Smooth muscle cell (in vitro differentiated cells): ENCODE data around the gene EXOC6B. TPM values are rescaled to one million over a fixed set of nuclear protein-coding genes. Genes with fewer than 3 reads are reported as not detected.
"Not testable (repeated sequence)": the region's sequence is repeated elsewhere in the genome, so short reads cannot be mapped to it uniquely, and the experiment has no call there.

Experiments
- DNase-seq: peaks from one replicate; lab custom pipeline; 2025; ENCODE audit not compliant: unreplicated experiment; lab: John Stamatoyannopoulos, UW
- H2AFZ ChIP-seq: fragments of 200-600 bp; sonication (generic); 2 replicates; pipeline ENCODE4 v1.6.0; 2016; ENCODE audit warnings: antibody characterized with exemption, low read depth, mild to moderate bottlenecking
- H3F3A ChIP-seq: fragments of 200-600 bp; sonication (generic); 2 replicates; pipeline ENCODE4 v1.6.0; 2017; ENCODE audit warnings: antibody characterized with exemption, low read depth
- H3K27ac ChIP-seq: fragments of 200-600 bp; sonication (generic); 2 replicates; pipeline ENCODE4 v1.5.1; 2016; ENCODE audit warnings: low read depth, mild to moderate bottlenecking
- H3K27me3 ChIP-seq: fragments of 200-600 bp; sonication (generic); 2 replicates; pipeline ENCODE4 v1.6.1; 2016; ENCODE audit warnings: low read depth, mild to moderate bottlenecking
- H3K36me3 ChIP-seq: fragments of 200-600 bp; sonication (generic); 2 replicates; pipeline ENCODE4 v1.5.1; 2016; ENCODE audit warnings: low read depth
- H3K4me1 ChIP-seq: fragments of 200-600 bp; sonication (generic); 2 replicates; pipeline ENCODE4 v1.5.1; 2016; ENCODE audit warnings: low read depth
- H3K4me2 ChIP-seq: fragments of 200-600 bp; sonication (generic); 2 replicates; pipeline ENCODE4 v1.6.0; 2016; ENCODE audit warnings: mild to moderate bottlenecking
- H3K4me3 ChIP-seq: fragments of 200-600 bp; sonication (generic); 2 replicates; pipeline ENCODE4 v1.5.1; 2016; ENCODE audit warnings: mild to moderate bottlenecking
- H3K79me2 ChIP-seq: fragments of 200-600 bp; sonication (generic); 2 replicates; pipeline ENCODE4 v1.6.0; 2016; ENCODE audit warnings: low read depth, mild to moderate bottlenecking
- H3K9ac ChIP-seq: fragments of 200-600 bp; sonication (generic); 2 replicates; pipeline ENCODE4 v1.6.0; 2016; ENCODE audit warnings: low read depth
- H3K9me3 ChIP-seq: fragments of 200-600 bp; sonication (generic); replicated peaks from 2 replicates; pipeline ENCODE4 v1.5.1; 2016; ENCODE audit warnings: low read depth
- H4K20me1 ChIP-seq: fragments of 200-600 bp; sonication (generic); 2 replicates; pipeline ENCODE4 v1.6.0; 2016; ENCODE audit warnings: low read depth
- CTCF ChIP-seq: fragments of 200-600 bp; sonication (generic); IDR thresholded peaks from 2 replicates; pipeline ENCODE4 v1.5.1; 2017; ENCODE audit warnings: borderline replicate concordance, mild to moderate bottlenecking, antibody characterized with exemption; ENCODE audit not compliant: insufficient read depth, poor library complexity, severe bottlenecking
- WGBS: methylation state at CpG from one replicate; pipeline ENCODE4 v1.1.7; 2016; ENCODE audit warnings: low lambda C conversion rate; 5-methylcytosine and 5-hydroxymethylcytosine counted together
- polyA plus RNA-seq: library from polyadenylated mRNA; unstranded; fragments of >200 nt; fragmentation: Nextera tagmentation; extraction: Ambion mirVana; gene quantifications from 2 replicates; pipeline ENCODE4 v1.2.1, GENCODE V29; 2016
- total RNA-seq: library from RNA; depleted of rRNA; stranded (reverse); fragments of >200 nt; gene quantifications from 2 replicates; pipeline ENCODE4 v1.2.3, GENCODE V29; 2014

The EXOC6B gene
- total and polyA plus RNA-seq, 2 experiments from 2014 or later = 6.9 to 19.7 TPM

DNA sequence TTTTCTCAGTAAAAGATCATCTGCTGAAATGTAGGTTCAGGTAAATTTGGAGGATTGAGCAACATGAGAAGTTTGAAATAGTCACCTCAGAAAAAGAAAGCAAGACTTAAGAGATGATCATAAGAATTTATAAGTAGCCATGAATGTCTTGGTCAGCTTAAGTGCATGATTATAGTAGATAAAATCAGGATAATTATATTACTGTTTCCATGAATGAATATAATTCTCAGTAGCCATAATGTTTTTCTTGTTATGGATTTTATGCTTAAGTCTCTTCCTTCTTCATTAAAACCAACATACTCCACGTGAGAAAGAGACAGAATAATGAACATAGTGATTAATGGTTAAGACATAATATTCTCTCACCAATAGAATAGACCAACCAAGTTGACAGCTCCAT lies 223.7 kb downstream of the EXOC6B start:
- no peak for DNase-seq
- Histone ChIP-seq H3K27ac (no peak overlapping the region), H3K36me3 (no peaks in the 10 kb centered on the region), H4K20me1 (peaks cover 71% of the 10 kb centered on the region), H3K4me3 (no peak overlapping the region), H3K9me3 (no peaks in the 10 kb centered on the region), H3K9ac (no peak overlapping the region), H3K27me3 (no peaks in the 10 kb centered on the region), H3K4me1 (no peaks in the 10 kb centered on the region), H3F3A (no peaks in the 10 kb centered on the region), H3K79me2 (peaks cover 4% of the 10 kb centered on the region), H3K4me2 (no peak overlapping the region), H2AFZ (no peak overlapping the region)
- WGBS = 93% methylated on average over 1 of the region's 1 CpG
- no peak for TF ChIP-seq CTCF

GRCh38 chr2:72583836-72584235 lies 242.0 kb downstream of the EXOC6B start:
- H4K20me1 ChIP-seq = peaks cover 71% of the 10 kb centered on the region
- not testable (repeated sequence) for H2AFZ ChIP-seq, H3K27ac ChIP-seq, DNase-seq, H3K9ac ChIP-seq, H3K36me3 ChIP-seq, H3K4me2 ChIP-seq, H3K4me1 ChIP-seq, H3K79me2 ChIP-seq, H3F3A ChIP-seq, H3K4me3 ChIP-seq, H3K27me3 ChIP-seq, H3K9me3 ChIP-seq
- 95% methylated on average over 4 of the region's 4 CpGs for WGBS

GRCh38 chr2:72583376-72583775 lies 242.5 kb downstream of the EXOC6B start:
- peaks cover 5% of the 10 kb centered on the region for H3K79me2 ChIP-seq
- H3K4me2 ChIP-seq = no peak overlapping the region
- H3K27ac ChIP-seq = no peak overlapping the region
- H3K36me3 ChIP-seq = no peaks in the 10 kb centered on the region
- no peaks in the 10 kb centered on the region for H3K27me3 ChIP-seq
- WGBS = 91% methylated on average over 1 of the region's 1 CpG
- H3K9me3 ChIP-seq = no peaks in the 10 kb centered on the region
- DNase-seq = no peak
- H3F3A ChIP-seq = no peaks in the 10 kb centered on the region
- TF ChIP-seq CTCF = no peak
- no peak overlapping the region for H3K9ac ChIP-seq
- no peak overlapping the region for H2AFZ ChIP-seq
- H4K20me1 ChIP-seq = peaks cover 75% of the 10 kb centered on the region
- no peak overlapping the region for H3K4me3 ChIP-seq
- H3K4me1 ChIP-seq = no peaks in the 10 kb centered on the region

GRCh38 chr2:72581560-72582181 lies 244.2 kb downstream of the EXOC6B start:
- peaks cover 4% of the 10 kb centered on the region for H3K4me1 ChIP-seq
- no peak overlapping the region for H2AFZ ChIP-seq
- H3K4me2 ChIP-seq = no peak overlapping the region
- no peak overlapping the region for H3K4me3 ChIP-seq
- H3K27me3 ChIP-seq = no peaks in the 10 kb centered on the region
- H3K27ac ChIP-seq = no peak overlapping the region
- no peaks in the 10 kb centered on the region for H3K36me3 ChIP-seq
- H3K9me3 ChIP-seq = no peaks in the 10 kb centered on the region
- 74% methylated on average over 5 of the region's 5 CpGs for WGBS
- H3F3A ChIP-seq = no peaks in the 10 kb centered on the region
- peaks cover 81% of the 10 kb centered on the region for H4K20me1 ChIP-seq
- no peak for DNase-seq
- H3K9ac ChIP-seq = no peak overlapping the region
- no peak for TF ChIP-seq CTCF
- H3K79me2 ChIP-seq = peaks cover under 1% of the 10 kb centered on the region
